HFF-Myc (cell line): ENCODE results near the gene LARGE1.

Experiments used
- DNase-seq: peaks from one replicate; pipeline ENCODE4 v3.0.0-alpha.2; 2011; ENCODE audit warnings: low read depth; ENCODE audit errors: extremely low read depth
- H3K4me3 ChIP-seq: replicated peaks from 2 replicates; pipeline ENCODE4 v1.5.1; 2011; ENCODE audit warnings: low read depth, mild to moderate bottlenecking, control low read depth, low read length
- CTCF ChIP-seq: IDR thresholded peaks from 2 replicates; pipeline ENCODE4 v1.5.1; 2012; ENCODE audit warnings: mild to moderate bottlenecking, low read depth, low read length, control low read depth; ENCODE audit errors: missing control alignments

The LARGE1 gene

DNA sequence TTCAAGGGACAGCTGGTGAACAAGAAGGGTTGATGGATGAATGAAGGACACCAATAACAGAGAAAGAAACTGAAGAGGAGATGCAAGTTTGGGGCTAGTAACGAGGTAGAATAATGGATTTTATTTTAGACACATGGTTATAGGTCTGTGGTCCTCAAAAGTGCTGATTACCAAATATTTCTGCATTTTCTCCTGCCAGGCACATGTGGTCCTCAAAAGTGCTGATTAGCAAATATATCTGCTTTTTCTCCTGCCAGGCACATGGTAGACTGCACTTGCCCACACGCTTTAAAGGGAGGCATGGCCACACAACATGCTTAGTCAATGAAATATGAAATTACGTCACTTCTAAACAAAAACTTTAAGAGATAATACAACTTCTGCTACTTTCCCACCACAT lies 489.0 kb downstream of the LARGE1 start:
- DNase-seq, result no peak
- TF ChIP-seq CTCF, result no peak

DNA sequence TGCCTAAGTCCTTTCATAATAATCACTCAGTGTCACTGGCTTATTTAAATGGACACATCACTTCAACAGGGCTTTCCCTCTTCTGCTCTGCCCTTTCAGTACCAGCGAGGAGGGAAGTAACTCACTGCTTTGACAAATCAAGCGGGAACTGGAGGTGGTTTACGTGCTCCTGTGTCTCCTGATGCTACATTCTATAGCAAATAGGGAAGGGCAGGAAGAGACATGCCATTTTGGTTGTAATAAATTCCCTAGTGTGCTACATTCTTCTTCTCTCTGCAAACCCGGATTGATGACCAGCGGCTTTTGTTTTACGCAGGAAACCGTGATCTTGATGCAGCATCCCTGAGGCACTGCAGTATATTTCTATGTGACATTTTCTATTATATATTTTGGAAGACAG lies 491.0 kb downstream of the LARGE1 start:
- no peak for DNase-seq
- H3K4me3 ChIP-seq, result no peak overlapping the region
- TF ChIP-seq CTCF, result no peak

More for the DNA sequence above, 489.0 kb downstream of the LARGE1 start:
- no peak overlapping the region for H3K4me3 ChIP-seq

GRCh38 chr22:33427461-33427860 lies 492.8 kb downstream of the LARGE1 start:
- no peak for DNase-seq
- TF ChIP-seq CTCF, result no peak
- H3K4me3 ChIP-seq, result no peak overlapping the region

DNA sequence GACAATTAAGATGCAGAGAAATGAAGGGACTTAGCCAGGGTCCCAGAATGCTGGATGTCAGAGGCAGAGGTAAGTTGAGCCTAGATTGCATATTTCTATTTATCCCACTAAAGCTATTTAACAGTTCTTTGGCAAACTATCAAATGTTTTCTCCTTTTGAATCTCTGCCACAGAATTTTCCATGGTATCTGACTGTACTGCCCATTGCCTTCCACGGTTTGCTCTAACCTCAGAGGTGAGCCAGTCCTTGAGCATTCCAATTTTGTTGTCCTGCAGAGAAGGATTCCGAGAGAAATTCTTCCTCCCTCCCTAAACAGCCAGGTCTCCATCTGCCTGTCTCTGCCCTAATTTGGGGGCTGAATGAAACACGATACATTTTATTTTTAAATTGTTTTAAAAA lies 493.8 kb downstream of the LARGE1 start:
- H3K4me3 ChIP-seq, result no peak overlapping the region
- no peak for TF ChIP-seq CTCF

DNA sequence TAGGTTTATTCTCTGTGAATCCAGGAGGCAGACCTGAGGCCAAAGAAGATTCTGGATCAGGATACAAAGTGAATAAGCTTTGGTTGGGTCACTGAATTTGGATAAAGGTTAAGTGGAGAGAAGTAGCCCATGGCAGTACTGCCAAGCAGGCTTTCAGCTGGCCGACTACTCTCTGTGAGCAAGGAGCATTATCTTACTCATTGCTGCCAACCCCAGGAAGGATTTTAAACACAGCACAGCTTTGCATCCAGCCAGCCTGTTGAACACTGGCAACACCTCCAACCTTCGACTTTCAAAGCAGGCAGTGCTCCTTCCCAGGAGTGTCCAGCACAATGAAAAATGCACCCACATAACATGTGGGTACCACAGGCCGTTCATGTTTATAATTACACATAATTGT lies 498.4 kb downstream of the LARGE1 start:
- DNase-seq, result no peak
- TF ChIP-seq CTCF, result no peak
- no peak overlapping the region for H3K4me3 ChIP-seq

More for the DNA sequence above, 493.8 kb downstream of the LARGE1 start:
- no peak for DNase-seq

GRCh38 chr22:33418484-33418883 lies 501.8 kb downstream of the LARGE1 start:
- TF ChIP-seq CTCF, result no peak
- DNase-seq, result no peak
- H3K4me3 ChIP-seq, result no peak overlapping the region

- no peak for TF ChIP-seq CTCF
- H3K4me3 ChIP-seq, result no peak overlapping the region
- DNase-seq, result no peak
Observed at GRCh38 chr22:33415401-33415800, 504.9 kb downstream of the LARGE1 start.
